Measurements from ENCODE around the gene SLIT2.

SLIT2 gene

GRCh38 chr4:20259707-20260106 lies 8.0 kb downstream of the SLIT2 start:
- Histone ChIP-seq H3K9ac (no peak overlapping the region), H3K4me3 (IDR thresholded peaks at IDR 0.05; ENCODE audit: insufficient read depth, low read depth, low read length) (no peak overlapping the region), H3K79me2 (ENCODE audit: insufficient read depth, low read depth) (no peaks in the 10 kb centered on the region), H3K27me3 (ENCODE audit: insufficient read depth, low read depth) (no peaks in the 10 kb centered on the region), H4K20me1 (ENCODE audit: insufficient read depth) (no peaks in the 10 kb centered on the region), H3K36me3 (ENCODE audit: insufficient read depth) (no peaks in the 10 kb centered on the region), H3K4me2 (no peak overlapping the region), H3K27ac (no peak overlapping the region), H2AFZ (ENCODE audit: low read depth) (no peak overlapping the region), H3K4me1 (ENCODE audit: low read depth, poor library complexity, severe bottlenecking) (no peaks in the 10 kb centered on the region)
- TF ChIP-seq, protein P1, sequence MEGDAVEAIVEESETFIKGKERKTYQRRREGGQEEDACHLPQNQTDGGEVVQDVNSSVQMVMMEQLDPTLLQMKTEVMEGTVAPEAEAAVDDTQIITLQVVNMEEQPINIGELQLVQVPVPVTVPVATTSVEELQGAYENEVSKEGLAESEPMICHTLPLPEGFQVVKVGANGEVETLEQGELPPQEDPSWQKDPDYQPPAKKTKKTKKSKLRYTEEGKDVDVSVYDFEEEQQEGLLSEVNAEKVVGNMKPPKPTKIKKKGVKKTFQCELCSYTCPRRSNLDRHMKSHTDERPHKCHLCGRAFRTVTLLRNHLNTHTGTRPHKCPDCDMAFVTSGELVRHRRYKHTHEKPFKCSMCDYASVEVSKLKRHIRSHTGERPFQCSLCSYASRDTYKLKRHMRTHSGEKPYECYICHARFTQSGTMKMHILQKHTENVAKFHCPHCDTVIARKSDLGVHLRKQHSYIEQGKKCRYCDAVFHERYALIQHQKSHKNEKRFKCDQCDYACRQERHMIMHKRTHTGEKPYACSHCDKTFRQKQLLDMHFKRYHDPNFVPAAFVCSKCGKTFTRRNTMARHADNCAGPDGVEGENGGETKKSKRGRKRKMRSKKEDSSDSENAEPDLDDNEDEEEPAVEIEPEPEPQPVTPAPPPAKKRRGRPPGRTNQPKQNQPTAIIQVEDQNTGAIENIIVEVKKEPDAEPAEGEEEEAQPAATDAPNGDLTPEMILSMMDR (conservative IDR thresholded peaks at IDR 0.05; ENCODE audit: low read depth, low read length), result no peak

GRCh38 chr4:20260821-20261220 lies 9.1 kb downstream of the SLIT2 start:
- H3K27ac ChIP-seq, result no peak overlapping the region
- H2AFZ ChIP-seq (ENCODE audit: low read depth), result no peak overlapping the region
- no peaks in the 10 kb centered on the region for H3K79me2 ChIP-seq (ENCODE audit: insufficient read depth, low read depth)
- no peaks in the 10 kb centered on the region for H3K4me1 ChIP-seq (ENCODE audit: low read depth, poor library complexity, severe bottlenecking)
- H3K9ac ChIP-seq, result no peak overlapping the region
- H3K4me3 ChIP-seq (IDR thresholded peaks at IDR 0.05; ENCODE audit: insufficient read depth, low read depth, low read length), result no peak overlapping the region
- H3K4me2 ChIP-seq, result no peak overlapping the region
- H3K27me3 ChIP-seq (ENCODE audit: insufficient read depth, low read depth), result no peaks in the 10 kb centered on the region
- TF ChIP-seq, protein P1 (conservative IDR thresholded peaks at IDR 0.05; ENCODE audit: low read depth, low read length), result no peak
- H4K20me1 ChIP-seq (ENCODE audit: insufficient read depth), result no peaks in the 10 kb centered on the region
- H3K36me3 ChIP-seq (ENCODE audit: insufficient read depth), result no peaks in the 10 kb centered on the region

DNA sequence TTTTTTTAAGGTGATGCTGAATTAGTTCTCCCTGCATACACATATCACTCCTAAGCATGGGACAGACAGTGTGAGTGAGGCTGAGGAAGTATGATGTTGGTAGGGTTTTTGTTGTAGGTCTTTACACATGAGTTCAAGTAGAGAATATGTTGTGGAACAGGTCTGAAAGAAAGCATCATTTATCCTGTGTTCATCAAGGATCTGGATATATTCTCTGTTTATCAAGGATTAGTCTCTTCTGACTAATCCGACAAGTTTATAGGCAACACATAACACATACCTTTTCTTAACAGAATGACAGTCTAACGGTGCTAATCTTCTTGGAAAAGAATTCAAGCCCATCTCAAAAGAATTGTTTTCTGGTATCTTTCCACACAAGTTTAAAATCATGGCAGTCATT lies 10.5 kb downstream of the SLIT2 start:
- Histone ChIP-seq H4K20me1 (ENCODE audit: insufficient read depth) (no peaks in the 10 kb centered on the region), H3K79me2 (ENCODE audit: insufficient read depth, low read depth) (no peaks in the 10 kb centered on the region), H3K36me3 (ENCODE audit: insufficient read depth) (no peaks in the 10 kb centered on the region), H3K4me1 (ENCODE audit: low read depth, poor library complexity, severe bottlenecking) (no peaks in the 10 kb centered on the region), H3K4me3 (IDR thresholded peaks at IDR 0.05; ENCODE audit: insufficient read depth, low read depth, low read length) (no peak overlapping the region), H2AFZ (ENCODE audit: low read depth) (no peak overlapping the region), H3K27me3 (ENCODE audit: insufficient read depth, low read depth) (no peaks in the 10 kb centered on the region), H3K9ac (no peak overlapping the region), H3K4me2 (no peak overlapping the region), H3K27ac (no peak overlapping the region)
- TF ChIP-seq, protein P1 (conservative IDR thresholded peaks at IDR 0.05; ENCODE audit: low read depth, low read length), result no peak

DNA sequence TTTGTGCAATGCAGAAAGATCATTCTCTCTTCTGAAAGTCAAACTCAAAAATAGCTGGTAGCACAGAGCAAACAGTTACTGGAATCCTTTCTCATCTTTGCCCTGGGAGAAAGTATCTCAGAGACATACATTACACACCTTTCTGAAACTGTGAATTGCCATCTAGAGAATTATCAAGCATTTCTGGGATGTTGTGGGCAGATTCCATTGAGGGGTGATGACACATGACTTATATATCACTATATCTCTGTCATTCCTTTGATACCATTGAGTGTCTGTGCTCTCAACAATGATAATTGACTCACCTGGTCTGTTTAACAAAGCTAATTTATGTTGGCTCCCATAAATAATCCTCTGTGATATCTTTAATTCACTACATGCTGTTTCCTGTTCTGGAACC lies 13.0 kb downstream of the SLIT2 start:
- no peak overlapping the region for H3K4me3 ChIP-seq (IDR thresholded peaks at IDR 0.05; ENCODE audit: insufficient read depth, low read depth, low read length)
- H3K4me2 ChIP-seq, result no peak overlapping the region
- no peak overlapping the region for H3K9ac ChIP-seq
- H3K4me1 ChIP-seq (ENCODE audit: low read depth, poor library complexity, severe bottlenecking), result no peaks in the 10 kb centered on the region
- TF ChIP-seq, protein P1 (conservative IDR thresholded peaks at IDR 0.05; ENCODE audit: low read depth, low read length), result no peak
- H4K20me1 ChIP-seq (ENCODE audit: insufficient read depth), result no peaks in the 10 kb centered on the region
- no peaks in the 10 kb centered on the region for H3K36me3 ChIP-seq (ENCODE audit: insufficient read depth)
- no peaks in the 10 kb centered on the region for H3K27me3 ChIP-seq (ENCODE audit: insufficient read depth, low read depth)
- H3K27ac ChIP-seq, result no peak overlapping the region
- no peaks in the 10 kb centered on the region for H3K79me2 ChIP-seq (ENCODE audit: insufficient read depth, low read depth)
- no peak overlapping the region for H2AFZ ChIP-seq (ENCODE audit: low read depth)

Data from KMS-11 (cell line).